H9 (cell line): Measurements from ENCODE around the gene FBXL12. TPM values are rescaled to one million over a fixed set of nuclear protein-coding genes. Genes with fewer than 3 reads are reported as not detected.
A peak's percentile ranks its signal among the peaks of the same experiment; 100 is the strongest.

Experiments
- DNase-seq: peaks from one replicate; pipeline ENCODE4 v3.0.0-alpha.2; 2017
- H2AFZ ChIP-seq: one replicate; pipeline ENCODE4 v1.6.1; 2013; ENCODE audit warnings: mild to moderate bottlenecking, low read length, control low read depth, moderate library complexity
- H2AK5ac ChIP-seq: 2 replicates; pipeline ENCODE4 v1.6.1; 2013; ENCODE audit warnings: low read length, control low read depth, mixed read lengths; ENCODE audit not compliant: insufficient read length
- H2BK120ac ChIP-seq: one replicate; pipeline ENCODE4 v1.6.1; 2013; ENCODE audit warnings: low read depth, mild to moderate bottlenecking, low read length, control low read depth, inconsistent platforms; ENCODE audit not compliant: poor library complexity, severe bottlenecking
- H2BK12ac ChIP-seq: 2 replicates; pipeline ENCODE4 v1.6.1; 2013; ENCODE audit warnings: low read length, control low read depth, mixed read lengths, low read depth; ENCODE audit not compliant: insufficient read length
- H2BK15ac ChIP-seq: 2 replicates; pipeline ENCODE4 v1.6.1; 2013; ENCODE audit warnings: low read depth, low read length, control low read depth
- H2BK20ac ChIP-seq: one replicate; pipeline ENCODE4 v1.6.1; 2013; ENCODE audit warnings: low read depth, mild to moderate bottlenecking, low read length, control low read depth, inconsistent platforms; ENCODE audit not compliant: poor library complexity, severe bottlenecking
- H2BK5ac ChIP-seq: 2 replicates; pipeline ENCODE4 v1.6.1; 2013; ENCODE audit warnings: low read length, control low read depth, mixed read lengths; ENCODE audit not compliant: insufficient read length
- H3K14ac ChIP-seq: 2 replicates; pipeline ENCODE4 v1.6.1; 2013; ENCODE audit warnings: low read length, control low read depth; ENCODE audit not compliant: insufficient read depth
- H3K18ac ChIP-seq: 2 replicates; pipeline ENCODE4 v1.6.1; 2013; ENCODE audit warnings: low read depth, mild to moderate bottlenecking, mixed read lengths, low read length, control low read depth; ENCODE audit not compliant: insufficient read length
- H3K23ac ChIP-seq: 2 replicates; pipeline ENCODE4 v1.6.1; 2013; ENCODE audit warnings: low read length, control low read depth, mixed read lengths, low read depth; ENCODE audit not compliant: insufficient read length
- H3K23me2 ChIP-seq: 2 replicates; pipeline ENCODE4 v1.6.1; 2013; ENCODE audit warnings: low read depth, mild to moderate bottlenecking, mixed read lengths, low read length, control low read depth; ENCODE audit not compliant: insufficient read length, poor library complexity, severe bottlenecking
- H3K27ac ChIP-seq: 2 replicates; pipeline ENCODE4 v1.5.1; 2013; ENCODE audit warnings: low read length, control low read depth, mixed read lengths, low read depth; ENCODE audit not compliant: insufficient read length
- H3K27me3 ChIP-seq: 2 replicates; pipeline ENCODE4 v1.6.1; 2013; ENCODE audit warnings: low read length, control low read depth, inconsistent platforms; ENCODE audit not compliant: insufficient read depth
- H3K4ac ChIP-seq: 2 replicates; pipeline ENCODE4 v1.6.1; 2013; ENCODE audit warnings: low read depth, mild to moderate bottlenecking, control low read depth, inconsistent platforms, low read length, moderate library complexity
- H3K4me1 ChIP-seq: 2 replicates; pipeline ENCODE4 v1.6.1; 2013; ENCODE audit warnings: low read length, control low read depth, inconsistent platforms; ENCODE audit not compliant: insufficient read depth
- H3K4me2 ChIP-seq: 2 replicates; pipeline ENCODE4 v1.6.1; 2013; ENCODE audit warnings: low read length, control low read depth, mixed read lengths; ENCODE audit not compliant: insufficient read length, insufficient read depth
- H3K56ac ChIP-seq: 2 replicates; pipeline ENCODE4 v1.6.1; 2013; ENCODE audit warnings: low read depth, mild to moderate bottlenecking, mixed read lengths, low read length, control low read depth; ENCODE audit not compliant: insufficient read length
- H3K79me1 ChIP-seq: 2 replicates; pipeline ENCODE4 v1.6.1; 2013; ENCODE audit warnings: low read depth, mild to moderate bottlenecking, moderate library complexity, low read length, control low read depth, inconsistent platforms; ENCODE audit not compliant: insufficient read depth, poor library complexity, severe bottlenecking
- H3K79me2 ChIP-seq: 2 replicates; pipeline ENCODE4 v1.6.1; 2013; ENCODE audit warnings: low read length, control low read depth, inconsistent platforms; ENCODE audit not compliant: insufficient read depth
- H3K9ac ChIP-seq: 2 replicates; pipeline ENCODE4 v1.6.1; 2013; ENCODE audit warnings: low read length, control low read depth, mixed read lengths; ENCODE audit not compliant: insufficient read length; ENCODE audit errors: extremely low read depth
- H3K9me3 ChIP-seq: one replicate; pipeline ENCODE4 v1.6.1; 2013; ENCODE audit warnings: low read depth, low read length, inconsistent platforms; ENCODE audit not compliant: control insufficient read depth
- H3T11ph ChIP-seq: one replicate; pipeline ENCODE4 v1.6.1; 2013; ENCODE audit warnings: mild to moderate bottlenecking, low read length, control low read depth, inconsistent platforms
- H4K20me1 ChIP-seq: one replicate; pipeline ENCODE4 v1.6.1; 2013; ENCODE audit not compliant: control insufficient read depth, insufficient read length, insufficient read depth
- H4K5ac ChIP-seq: 2 replicates; pipeline ENCODE4 v1.6.1; 2013; ENCODE audit warnings: low read depth, mild to moderate bottlenecking, mixed read lengths, low read length, control low read depth; ENCODE audit not compliant: insufficient read length
- H4K8ac ChIP-seq: replicated peaks from 2 replicates; pipeline ENCODE4 v1.6.1; 2013; ENCODE audit warnings: low read length, control low read depth, mixed read lengths, low read depth; ENCODE audit not compliant: insufficient read length
- H4K91ac ChIP-seq: 2 replicates; pipeline ENCODE4 v1.6.1; 2013; ENCODE audit warnings: low read depth, mild to moderate bottlenecking, moderate library complexity, mixed read lengths, low read length, control low read depth; ENCODE audit not compliant: insufficient read length
- H3K27ac Mint-ChIP-seq, 3 experiments: 2 replicates in 2 of 3; 3 replicates in 1 of 3; pipeline ENCODE4 v1.8.0; 2020 to 2021; ENCODE audit warnings: mixed read lengths in 3 of 3, mild to moderate bottlenecking in 1 of 3, moderate library complexity in 1 of 3
- H3K27me3 Mint-ChIP-seq: 2 replicates; pipeline ENCODE4 v1.8.0; 2021; ENCODE audit warnings: low read depth, mild to moderate bottlenecking, moderate library complexity, mixed read lengths
- H3K36me3 Mint-ChIP-seq, 3 experiments: 2 replicates in 2 of 3; 3 replicates in 1 of 3; pipeline ENCODE4 v1.8.0; 2020 to 2021; ENCODE audit warnings: low read depth in 3 of 3, mixed read lengths in 3 of 3; ENCODE audit not compliant: insufficient read depth in 1 of 3
- H3K4me1 Mint-ChIP-seq, 2 experiments: 2 replicates each; pipeline ENCODE4 v1.8.0; 2020; ENCODE audit warnings: mixed read lengths in 2 of 2
- H3K4me3 Mint-ChIP-seq, 2 experiments: 2 replicates in 1 of 2; 3 replicates in 1 of 2; pipeline ENCODE4 v1.8.0; 2020 to 2021; ENCODE audit warnings: mild to moderate bottlenecking in 2 of 2, mixed read lengths in 2 of 2, moderate library complexity in 1 of 2
- H3K9me3 Mint-ChIP-seq, 2 experiments: 2 replicates in 1 of 2; 3 replicates in 1 of 2; pipeline ENCODE4 v1.8.0; 2020; ENCODE audit warnings: mild to moderate bottlenecking in 2 of 2, mixed read lengths in 2 of 2, moderate library complexity in 1 of 2
- CTCF ChIP-seq: fragments of 200-600 bp; sonication (generic); conservative IDR thresholded peaks from 3 replicates; pipeline ENCODE4 v1.8.0; 2021; ENCODE audit warnings: antibody characterized with exemption, mild to moderate bottlenecking
- WGBS: extraction: QIAGEN DNeasy Blood & Tissue Kit; methylation state at CpG from one replicate; pipeline ENCODE4 v1.1.7; 2013; ENCODE audit warnings: missing lambda C conversion rate, low lambda C conversion rate, mixed read lengths; ENCODE audit not compliant: insufficient read length; ENCODE audit errors: extremely low coverage; 5-methylcytosine and 5-hydroxymethylcytosine counted together
- total RNA-seq: library from RNA; stranded (reverse); gene quantifications from 2 replicates; pipeline ENCODE4 v1.2.1, GENCODE V29; 2021

Gene FBXL12
- total RNA-seq, 1 experiment from 2014 or later, result 31.8 TPM

- peak overlapping the region in 1 of 3 experiments; percentile 33; a peak in 1 of 7 replicates for H3K27ac Mint-ChIP-seq
- H3K36me3 Mint-ChIP-seq, result peaks cover 21 to 55% (median 42%) of the 10 kb centered on the region in 3 experiments; a peak in 6 of 7 replicates
- Histone ChIP-seq H3K23me2 (no peaks in the 10 kb centered on the region), H4K8ac (no peak overlapping the region), H3K27me3 (no peaks in the 10 kb centered on the region), H3K79me2 (no peaks in the 10 kb centered on the region), H3K56ac (no peak overlapping the region), H3K4me1 (no peaks in the 10 kb centered on the region; the same call in 1 of the 2 replicates), H4K5ac (no peak overlapping the region), H3K4me2 (no peak overlapping the region), H2BK5ac (no peak overlapping the region), H3K23ac (no peak overlapping the region), H3T11ph (no peak overlapping the region), H4K91ac (no peak overlapping the region), H3K4ac (no peak overlapping the region), H4K20me1 (peaks cover 2% of the 10 kb centered on the region), H3K14ac (no peak overlapping the region), H2BK15ac (no peak overlapping the region), H3K9me3 (no peaks in the 10 kb centered on the region), H3K18ac (no peak overlapping the region), H2BK120ac (no peak overlapping the region), H2BK12ac (no peak overlapping the region), H2AK5ac (no peak overlapping the region), H3K9ac (no peak overlapping the region), H2AFZ (no peak overlapping the region), H3K79me1 (no peaks in the 10 kb centered on the region), H3K27ac (no peak overlapping the region), H2BK20ac (no peak overlapping the region)
- no peak overlapping the region for H3K4me3 Mint-ChIP-seq
- no peak for TF ChIP-seq CTCF
- peaks cover 10 to 25% of the 10 kb centered on the region in 2 experiments for H3K4me1 Mint-ChIP-seq
- DNase-seq, result no peak
- no peaks in the 10 kb centered on the region for H3K9me3 Mint-ChIP-seq
- WGBS, result no CpG with 5 or more reads among the region's 38 CpGs
- H3K27me3 Mint-ChIP-seq, result no peaks in the 10 kb centered on the region
These were observed 35.5 kb upstream of the FBXL12 start for GRCh38 chr19:9854282-9854846.
